ENCODE data around the gene PRDM16. TPM values are rescaled to one million over a fixed set of nuclear protein-coding genes. Genes with fewer than 3 reads are reported as not detected.

The PRDM16 gene
- polyA plus RNA-seq, 1 of the 3 experiments (the other 2 are of a cell fraction), result not detected

- H3K9me3 ChIP-seq, result no peaks in the 10 kb centered on the region
- no peak overlapping the region for H3K4me2 ChIP-seq
- no peak for TF ChIP-seq SIN3A (IDR thresholded peaks at IDR 0.05; ENCODE audit: borderline replicate concordance, low read depth, low read length)
- TF ChIP-seq FOXM1 (IDR thresholded peaks at IDR 0.05; ENCODE audit: low read depth), result no peak
- no peak for TF ChIP-seq FOSL2 (IDR thresholded peaks at IDR 0.05; ENCODE audit: borderline replicate concordance, low read depth)
- ChIA-PET POLR2A (no interaction called here), CTCF (no interaction called here)
- H2AFZ ChIP-seq (ENCODE audit: low read depth), result no peak overlapping the region
- WGBS (ENCODE audit: low lambda C conversion rate), result 50% methylated on average over 25 of the region's 40 CpGs
- H3K4me1 ChIP-seq (ENCODE audit: control insufficient read depth in 1 of 2, insufficient read depth in 2 of 2, low read depth in 1 of 2, low read length in 1 of 2), result peaks cover 0 to 4% of the 10 kb centered on the region in 2 experiments; a peak in 1 of 4 replicates
- H3K27ac ChIP-seq (ENCODE audit: low read depth in 2 of 2, low read length in 1 of 2), result no peak overlapping the region
- DNase-seq, result peak; percentile 89
- H3F3A ChIP-seq (replicated peaks; ENCODE audit: insufficient read depth), result no peaks in the 10 kb centered on the region
- H3K79me2 ChIP-seq (ENCODE audit: insufficient read depth), result no peaks in the 10 kb centered on the region
- H3K9me2 ChIP-seq, result no peaks in the 10 kb centered on the region
- H3K9ac ChIP-seq, result no peak overlapping the region
- no peaks in the 10 kb centered on the region for H3K36me3 ChIP-seq (replicated peaks in 1 of 2; ENCODE audit: control insufficient read depth in 1 of 2, insufficient read depth in 2 of 2, low read length in 1 of 2)
- no peak overlapping the region for H3K4me3 ChIP-seq (ENCODE audit: low read depth in 2 of 2, low read length in 1 of 2)
- no peaks in the 10 kb centered on the region for H3K27me3 ChIP-seq (ENCODE audit: insufficient read depth)
- H4K20me1 ChIP-seq (ENCODE audit: insufficient read depth), result no peaks in the 10 kb centered on the region
Observed at GRCh38 chr1:3170561-3171453, 101.8 kb downstream of the PRDM16 start.

GRCh38 chr1:3171761-3172160 is 102.8 kb downstream of the PRDM16 start:
- ChIA-PET CTCF (no interaction called here), POLR2A (no interaction called here)
- TF ChIP-seq EP300 (IDR thresholded peaks at IDR 0.05; ENCODE audit: borderline replicate concordance in 1 of 2, low read depth in 1 of 2, low read length in 1 of 2) (no peak), FOXM1 (IDR thresholded peaks at IDR 0.05; ENCODE audit: low read depth) (no peak), ELF1 (IDR thresholded peaks at IDR 0.05) (no peak), PBX3 (IDR thresholded peaks at IDR 0.05) (no peak), TEAD4 (IDR thresholded peaks at IDR 0.05; ENCODE audit: borderline replicate concordance, insufficient read depth) (no peak), RXRA (IDR thresholded peaks at IDR 0.05; ENCODE audit: borderline replicate concordance, low read depth) (no peak)
- no peak overlapping the region for H3K27ac ChIP-seq (ENCODE audit: low read depth in 2 of 2, low read length in 1 of 2)
- no peaks in the 10 kb centered on the region for H3K27me3 ChIP-seq (ENCODE audit: insufficient read depth)
- H3K4me2 ChIP-seq, result no peak overlapping the region
- H3K9me3 ChIP-seq, result no peaks in the 10 kb centered on the region
- no peaks in the 10 kb centered on the region for H3K79me2 ChIP-seq (ENCODE audit: insufficient read depth)
- no peak for DNase-seq
- H2AFZ ChIP-seq (ENCODE audit: low read depth), result no peak overlapping the region
- 75% methylated on average over 4 of the region's 19 CpGs for WGBS (ENCODE audit: low lambda C conversion rate)
- H3K9me2 ChIP-seq, result no peaks in the 10 kb centered on the region
- no peaks in the 10 kb centered on the region for H3F3A ChIP-seq (replicated peaks; ENCODE audit: insufficient read depth)
- no peaks in the 10 kb centered on the region for H4K20me1 ChIP-seq (ENCODE audit: insufficient read depth)
- no peak overlapping the region for H3K4me3 ChIP-seq (ENCODE audit: low read depth in 2 of 2, low read length in 1 of 2)
- peaks cover 0 to 4% of the 10 kb centered on the region in 2 experiments; a peak in 1 of 4 replicates for H3K4me1 ChIP-seq (ENCODE audit: control insufficient read depth in 1 of 2, insufficient read depth in 2 of 2, low read depth in 1 of 2, low read length in 1 of 2)
- H3K9ac ChIP-seq, result no peak overlapping the region
- H3K36me3 ChIP-seq (replicated peaks in 1 of 2; ENCODE audit: control insufficient read depth in 1 of 2, insufficient read depth in 2 of 2, low read length in 1 of 2), result no peaks in the 10 kb centered on the region

Measured in SK-N-SH (cell line).